Transverse colon (tissue), 4 donors: ENCODE data around the gene NDRG2. TPM values are rescaled to one million over a fixed set of nuclear protein-coding genes. Genes with fewer than 3 reads are reported as not detected.

Source experiments
- DNase-seq: peaks from one replicate; pipeline ENCODE4 v3.0.0-alpha.2; 2019
- H3K27ac ChIP-seq, 4 donors: fragments of 200-600 bp; sonication (generic); 2 replicates each; pipeline ENCODE4 v1.5.1; 2016 to 2018; ENCODE audit warnings: inconsistent platforms in 4 of 4
- H3K27me3 ChIP-seq: fragments of 200-600 bp; sonication (generic); 2 replicates; pipeline ENCODE4 v1.5.1; 2017; ENCODE audit warnings: inconsistent platforms
- H3K36me3 ChIP-seq, 4 donors: fragments of 200-600 bp; sonication (generic); 2 replicates each; pipeline ENCODE4 v1.5.1; 2017 to 2019; ENCODE audit warnings: inconsistent platforms in 4 of 4
- H3K4me1 ChIP-seq, 4 donors: fragments of 200-600 bp; sonication (generic); 2 replicates each; pipeline ENCODE4 v1.5.1; 2017 to 2020; ENCODE audit warnings: inconsistent platforms in 4 of 4
- H3K4me3 ChIP-seq, 4 donors: fragments of 200-600 bp; sonication (generic); 1 replicate in 1 of 4; 2 replicates in 3 of 4; pipeline versions ENCODE4 v1.5.1 to v1.6.1; 2017 to 2019; ENCODE audit warnings: inconsistent platforms in 4 of 4
- H3K9me3 ChIP-seq, 2 donors: fragments of 200-600 bp; sonication (generic); 2 replicates each; pipeline ENCODE4 v1.5.1; 2017 to 2019; ENCODE audit warnings: inconsistent platforms in 2 of 2
- CTCF ChIP-seq, 5 experiments: fragments of 200-600 bp in 3 of 5; fragments of 450-650 bp in 2 of 5; sonication (generic) in 3 of 5; IDR thresholded peaks; 1 replicate in 2 of 5; 2 replicates in 3 of 5; pipeline ENCODE4 v1.5.1; 2016 to 2017; ENCODE audit warnings: antibody characterized with exemption in 5 of 5, inconsistent platforms in 3 of 5, mild to moderate bottlenecking in 2 of 5, moderate library complexity in 1 of 5
- EP300 ChIP-seq: sonication (generic); formaldehyde crosslinking; IDR thresholded peaks from one replicate; pipeline ENCODE4 v1.6.1; 2017; ENCODE audit warnings: antibody characterized with exemption, low read depth
- POLR2A ChIP-seq: fragments of 450-650 bp; IDR thresholded peaks from one replicate; pipeline ENCODE4 v1.6.1; 2016; ENCODE audit warnings: antibody characterized with exemption, mild to moderate bottlenecking, moderate library complexity
- POLR2AphosphoS5 ChIP-seq, 3 donors: sonication (generic); formaldehyde crosslinking; IDR thresholded peaks; one replicate each; pipeline ENCODE4 v1.6.1; 2016; ENCODE audit warnings: antibody characterized with exemption in 3 of 3
- WGBS, 2 donors: methylation state at CpG; one replicate each; pipeline ENCODE4 v1.1.5; 2018; ENCODE audit warnings: low coverage in 1 of 2; 5-methylcytosine and 5-hydroxymethylcytosine counted together
- in situ Hi-C, 4 donors: fragments of 200-750 bp; cut with MboI; loops; one replicate each; pipeline versions ENCODE4 v1.15.0 to v1.15.1; 2017; ENCODE audit warnings: low sequenced_read_pairs in 3 of 4, low pct_ligation_motif_present in 1 of 4, low pct_unique_long_range_greater_than_20kb in 1 of 4
- intact Hi-C: fragments of 100-400 bp; cut with DNase I; formaldehyde crosslinking; loops from one replicate; pipeline ENCODE4 v1.15.1; 2023; ENCODE audit warnings: low total_unique reads
- total RNA-seq, 4 donors: library from RNA; depleted of rRNA; stranded (reverse); fragments of >200 nt; gene quantifications; one replicate each; pipeline ENCODE4 v1.1.0, GENCODE V29; 2016

NDRG2 gene
- total RNA-seq, 4 donors from 2014 or later: 144 to 275 (median 192) TPM

DNA sequence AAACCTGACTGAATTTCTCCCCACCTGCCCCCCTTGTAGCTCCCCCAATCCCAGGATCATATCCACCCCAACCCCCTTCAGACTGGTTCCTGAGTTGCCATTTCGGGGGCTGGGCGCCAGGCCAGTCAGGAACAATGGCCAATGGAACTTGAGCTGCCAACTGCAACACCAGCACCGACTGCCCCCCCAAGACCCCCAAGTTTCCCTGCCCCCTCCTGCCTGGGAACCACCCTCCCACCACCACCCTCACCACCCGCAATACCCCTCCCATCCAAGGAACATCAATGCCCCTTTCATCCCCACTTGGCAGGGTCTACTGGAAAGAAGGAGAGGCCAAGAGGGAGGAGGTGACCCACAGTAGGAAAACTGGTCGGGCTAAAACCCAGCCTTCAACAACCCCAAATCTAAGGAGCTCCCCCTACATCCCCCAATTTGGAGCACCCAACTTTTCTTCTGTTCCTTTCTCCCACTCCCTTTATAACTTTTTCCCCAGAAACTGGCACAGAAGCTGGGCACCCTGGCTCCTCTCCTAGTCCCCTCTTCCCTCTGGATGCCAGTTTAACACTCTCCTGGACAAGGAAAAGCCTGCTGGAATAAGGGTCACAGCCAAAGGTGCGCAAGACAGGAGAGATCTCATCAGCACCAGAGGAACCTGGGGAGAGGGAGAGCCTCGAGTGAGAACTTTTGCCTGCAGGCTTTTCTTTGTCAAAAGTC, 1.6 kb upstream of the NDRG2 start:
- Histone ChIP-seq H3K27me3 (no peaks in the 10 kb centered on the region), H3K9me3 (no peaks in the 10 kb centered on the region), H3K36me3 (peaks cover 0 to 3% (median 0%) of the 10 kb centered on the region in 4 donors), H3K27ac (peak overlapping the region; percentile 84 to 93 (median 91)), H3K4me1 (peaks cover 10 to 32% (median 20%) of the 10 kb centered on the region in 4 donors), H3K4me3 (no peak overlapping the region)
- in situ Hi-C loops (no loop called here), intact Hi-C loops (no loop called here)
- no peak for DNase-seq
- TF ChIP-seq EP300: no peak
- TF ChIP-seq POLR2AphosphoS5 (IDR thresholded peaks at IDR 0.05): no peak
- no peak for TF ChIP-seq POLR2A
- TF ChIP-seq CTCF (IDR thresholded peaks at IDR 0.05): no peak
- WGBS, 2 donors: 73 to 83% methylated on average over 2 to 5 of the region's 7 CpGs

- Histone ChIP-seq H3K9me3 (no peaks in the 10 kb centered on the region), H3K4me3 (peak overlapping the region; percentile 61 to 90 (median 76)), H3K36me3 (peaks cover 0 to 6% (median 0%) of the 10 kb centered on the region in 4 donors), H3K27me3 (no peaks in the 10 kb centered on the region), H3K27ac (peak overlapping the region; percentile 84 to 93 (median 91)), H3K4me1 (peaks cover 10 to 32% (median 20%) of the 10 kb centered on the region in 4 donors)
- peak; percentile 63 for DNase-seq
- WGBS, 2 donors: 0 to 20% methylated on average over 5 to 36 of the region's 58 CpGs
- intact Hi-C loops: no loop called here
- TF ChIP-seq POLR2A (no peak), EP300 (no peak)
- in situ Hi-C loops: no loop called here
Measured at GRCh38 chr14:21025371-21026273, 761 bp upstream of the NDRG2 start.

DNA sequence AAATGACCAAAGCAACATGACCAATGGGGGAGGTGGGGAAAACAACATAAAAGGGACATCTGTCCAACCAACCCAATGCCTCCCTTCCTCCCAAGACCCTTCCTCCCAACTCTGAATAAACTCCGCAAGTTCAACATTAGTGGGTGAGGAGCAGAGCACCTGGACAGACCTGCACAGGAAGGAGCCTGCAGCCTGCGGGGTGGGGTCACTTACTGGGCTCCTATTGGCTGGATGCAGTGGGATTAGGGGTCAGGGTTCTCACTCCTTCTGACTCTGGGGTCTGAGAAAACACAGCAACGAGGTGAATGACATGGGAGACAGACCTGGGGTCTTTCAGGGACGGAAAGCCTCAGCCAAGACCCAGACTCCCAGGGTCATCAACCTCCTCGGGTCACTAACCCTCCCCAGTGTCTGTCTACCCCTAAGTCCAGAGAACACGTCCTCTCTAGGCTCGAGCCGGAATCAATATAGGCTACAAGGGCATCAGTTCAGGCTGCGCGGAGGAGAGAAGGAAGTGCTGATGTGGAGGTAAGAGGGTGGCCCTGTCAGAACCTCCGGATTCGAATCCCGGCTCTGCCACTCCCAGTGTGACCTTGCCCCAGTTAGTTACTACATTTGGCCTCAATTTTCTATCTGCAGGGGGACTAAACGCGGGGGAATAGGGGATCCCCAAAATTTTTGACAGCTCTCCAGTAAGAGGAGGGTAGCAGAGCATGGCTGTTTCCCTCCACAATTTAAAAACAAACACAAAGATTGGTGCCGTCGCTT, 860 bp downstream of the NDRG2 start:
- 0 to 9% methylated on average over 2 to 17 of the region's 17 CpGs for WGBS, 2 donors
- Histone ChIP-seq H3K4me3 (peak overlapping the region; percentile 61 to 90 (median 76)), H3K4me1 (peaks cover 10 to 32% (median 20%) of the 10 kb centered on the region in 4 donors), H3K36me3 (peaks cover 0 to 16% (median 3%) of the 10 kb centered on the region in 4 donors), H3K27ac (peak overlapping the region; percentile 84 to 93 (median 91)), H3K27me3 (no peaks in the 10 kb centered on the region), H3K9me3 (no peaks in the 10 kb centered on the region)
- intact Hi-C loops (no loop called here), in situ Hi-C loops (no loop called here)
- DNase-seq: peak; percentile 47
- TF ChIP-seq CTCF (IDR thresholded peaks at IDR 0.05) (no peak), POLR2AphosphoS5 (IDR thresholded peaks at IDR 0.05) (no peak), POLR2A (no peak), EP300 (no peak)

GRCh38 chr14:21023174-21023573, 1.7 kb downstream of the NDRG2 start:
- Histone ChIP-seq H3K27me3 (no peaks in the 10 kb centered on the region), H3K4me1 (peaks cover 10 to 32% (median 20%) of the 10 kb centered on the region in 4 donors), H3K4me3 (peak overlapping the region in 2 of 4 donors; percentile 71 to 90), H3K36me3 (peaks cover 0 to 18% (median 3%) of the 10 kb centered on the region in 4 donors), H3K27ac (peak overlapping the region; percentile 84 to 93 (median 91)), H3K9me3 (no peaks in the 10 kb centered on the region)
- no peak for TF ChIP-seq POLR2AphosphoS5 (IDR thresholded peaks at IDR 0.05)
- no peak for TF ChIP-seq EP300
- no peak for TF ChIP-seq CTCF (IDR thresholded peaks at IDR 0.05)
- TF ChIP-seq POLR2A: no peak
- intact Hi-C loops (no loop called here), in situ Hi-C loops (no loop called here)
- WGBS, 2 donors: 50 to 62% methylated on average over 4 to 7 of the region's 7 CpGs
- DNase-seq: no peak
